Measurements from ENCODE around the gene ODR4. TPM values are rescaled to one million over a fixed set of nuclear protein-coding genes. Genes with fewer than 3 reads are reported as not detected.

The ODR4 gene
- total RNA-seq, 1 donor from 2014 or later = 9.3 TPM

DNA sequence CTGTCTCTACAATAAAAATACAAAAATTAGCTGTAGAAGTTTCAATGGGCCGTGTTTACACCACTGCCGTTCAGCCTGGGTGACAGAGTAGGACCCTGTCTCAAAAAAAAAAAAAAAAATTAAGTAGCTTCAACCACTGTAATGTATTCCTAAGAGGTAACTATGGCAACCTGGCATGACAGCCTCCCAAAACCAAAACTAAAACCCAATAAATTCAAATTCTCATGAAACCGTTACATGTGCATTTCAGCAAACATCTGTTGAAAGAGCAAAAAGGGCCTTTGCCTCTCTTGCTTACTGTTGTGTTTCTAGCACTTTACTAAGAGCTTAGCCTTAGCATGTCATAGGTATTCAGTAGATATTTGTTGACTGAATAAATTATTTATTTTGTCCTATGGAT lies 33.5 kb downstream of the ODR4 start:
- intact Hi-C loops (cut with DNase I) = no loop called here
- no peak for DNase-seq (ENCODE audit: extremely low spot score in 2 of 2)
- Histone ChIP-seq H3K27ac (no peak overlapping the region), H3K27me3 (no peaks in the 10 kb centered on the region), H3K4me1 (no peaks in the 10 kb centered on the region), H3K9me3 (no peaks in the 10 kb centered on the region), H3K4me3 (no peak overlapping the region), H3K36me3 (peaks cover 0 to 26% of the 10 kb centered on the region in 2 donors)
- TF ChIP-seq POLR2A (IDR thresholded peaks at IDR 0.05) = no peak

DNA sequence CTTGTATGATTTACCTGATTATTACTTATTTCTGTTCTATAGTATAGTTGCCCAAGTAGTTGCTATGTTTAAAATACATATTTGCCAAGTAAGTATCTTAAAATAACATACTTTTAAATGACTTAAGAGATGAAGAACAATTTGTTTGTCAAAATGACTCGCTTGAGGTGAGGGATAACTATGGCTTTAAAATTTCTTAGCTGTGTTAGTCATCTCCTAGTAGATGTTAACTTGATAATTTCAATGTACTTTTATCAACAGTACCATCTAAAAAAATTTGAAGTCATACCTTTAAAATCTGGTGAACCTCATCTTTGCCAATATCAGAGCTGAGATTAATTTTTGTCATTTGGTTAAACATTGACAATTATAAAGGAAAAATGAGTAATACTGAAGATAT lies 37.7 kb downstream of the ODR4 start:
- H3K27me3 ChIP-seq = no peaks in the 10 kb centered on the region
- no peaks in the 10 kb centered on the region for H3K4me1 ChIP-seq
- intact Hi-C loops (cut with DNase I) = no loop called here
- H3K4me3 ChIP-seq = no peak overlapping the region
- no peaks in the 10 kb centered on the region for H3K9me3 ChIP-seq
- no peak for DNase-seq (ENCODE audit: extremely low spot score in 2 of 2)
- TF ChIP-seq POLR2AphosphoS5 (IDR thresholded peaks at IDR 0.05; ENCODE audit: insufficient read depth in 1 of 2, low read depth in 1 of 2) (no peak), POLR2A (IDR thresholded peaks at IDR 0.05) (no peak)
- TF ChIP-seq, protein P1, sequence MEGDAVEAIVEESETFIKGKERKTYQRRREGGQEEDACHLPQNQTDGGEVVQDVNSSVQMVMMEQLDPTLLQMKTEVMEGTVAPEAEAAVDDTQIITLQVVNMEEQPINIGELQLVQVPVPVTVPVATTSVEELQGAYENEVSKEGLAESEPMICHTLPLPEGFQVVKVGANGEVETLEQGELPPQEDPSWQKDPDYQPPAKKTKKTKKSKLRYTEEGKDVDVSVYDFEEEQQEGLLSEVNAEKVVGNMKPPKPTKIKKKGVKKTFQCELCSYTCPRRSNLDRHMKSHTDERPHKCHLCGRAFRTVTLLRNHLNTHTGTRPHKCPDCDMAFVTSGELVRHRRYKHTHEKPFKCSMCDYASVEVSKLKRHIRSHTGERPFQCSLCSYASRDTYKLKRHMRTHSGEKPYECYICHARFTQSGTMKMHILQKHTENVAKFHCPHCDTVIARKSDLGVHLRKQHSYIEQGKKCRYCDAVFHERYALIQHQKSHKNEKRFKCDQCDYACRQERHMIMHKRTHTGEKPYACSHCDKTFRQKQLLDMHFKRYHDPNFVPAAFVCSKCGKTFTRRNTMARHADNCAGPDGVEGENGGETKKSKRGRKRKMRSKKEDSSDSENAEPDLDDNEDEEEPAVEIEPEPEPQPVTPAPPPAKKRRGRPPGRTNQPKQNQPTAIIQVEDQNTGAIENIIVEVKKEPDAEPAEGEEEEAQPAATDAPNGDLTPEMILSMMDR (IDR thresholded peaks at IDR 0.05) = no peak
- H3K27ac ChIP-seq = no peak overlapping the region
- H3K36me3 ChIP-seq = peaks cover 0 to 19% of the 10 kb centered on the region in 2 donors

DNA sequence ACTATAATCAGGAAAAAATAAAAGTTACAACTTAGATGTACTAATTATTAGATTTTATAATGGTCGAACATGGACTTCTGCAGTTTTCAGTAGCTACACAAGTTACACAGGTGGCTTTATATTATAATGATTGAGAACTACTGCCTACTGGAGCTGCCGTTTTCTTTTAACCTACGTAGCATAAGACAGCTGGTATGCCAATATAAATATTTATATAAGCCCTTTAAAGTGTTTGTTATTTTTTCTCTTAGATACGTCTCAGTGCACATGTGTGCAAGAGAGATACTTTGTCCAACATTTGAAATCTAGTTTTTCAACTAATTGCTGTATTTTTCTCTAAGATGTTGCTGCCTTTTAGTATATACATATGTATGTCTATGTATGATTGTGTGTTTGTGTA lies 42.9 kb downstream of the ODR4 start:
- intact Hi-C loops (cut with DNase I) = no loop called here
- TF ChIP-seq POLR2AphosphoS5 (IDR thresholded peaks at IDR 0.05; ENCODE audit: insufficient read depth in 1 of 2, low read depth in 1 of 2) (no peak), POLR2A (IDR thresholded peaks at IDR 0.05) (no peak)
- TF ChIP-seq, protein P1 (IDR thresholded peaks at IDR 0.05) = no peak
- no peaks in the 10 kb centered on the region for H3K27me3 ChIP-seq
- H3K27ac ChIP-seq = no peak overlapping the region
- no peak for DNase-seq (ENCODE audit: extremely low spot score in 2 of 2)
- H3K36me3 ChIP-seq = peaks cover 0 to 22% of the 10 kb centered on the region in 2 donors
- H3K9me3 ChIP-seq = no peaks in the 10 kb centered on the region
- no peak overlapping the region for H3K4me3 ChIP-seq
- no peaks in the 10 kb centered on the region for H3K4me1 ChIP-seq

DNA sequence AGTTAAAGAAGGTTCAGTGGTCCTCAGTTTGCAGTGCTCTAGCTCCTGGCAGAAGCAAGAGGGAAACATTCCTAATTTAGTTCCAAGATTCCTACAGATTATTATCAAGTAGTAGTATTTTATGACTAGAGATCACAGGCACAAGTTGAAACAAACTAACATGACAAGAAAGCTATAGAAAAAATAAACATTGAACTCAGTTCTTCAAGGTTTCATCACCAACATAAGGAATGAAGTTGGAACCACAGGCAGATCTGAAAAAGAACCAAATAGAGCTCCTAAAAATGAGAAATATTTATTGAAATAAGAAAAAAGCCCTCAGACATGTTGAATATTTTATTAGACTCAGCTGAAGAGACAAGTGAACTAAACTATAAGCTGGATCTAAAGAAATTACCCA lies 44.7 kb downstream of the ODR4 start:
- no peak for DNase-seq (ENCODE audit: extremely low spot score in 2 of 2)
- intact Hi-C loops (cut with DNase I) = no loop called here
- TF ChIP-seq POLR2A (IDR thresholded peaks at IDR 0.05) = no peak
- TF ChIP-seq, protein P1 (IDR thresholded peaks at IDR 0.05) = no peak
- no peak for TF ChIP-seq POLR2AphosphoS5 (IDR thresholded peaks at IDR 0.05; ENCODE audit: insufficient read depth in 1 of 2, low read depth in 1 of 2)
- H3K4me3 ChIP-seq = no peak overlapping the region
- H3K9me3 ChIP-seq = no peaks in the 10 kb centered on the region
- H3K27me3 ChIP-seq = no peaks in the 10 kb centered on the region
- H3K27ac ChIP-seq = no peak overlapping the region
- no peaks in the 10 kb centered on the region for H3K4me1 ChIP-seq
- peaks cover 0 to 22% of the 10 kb centered on the region in 2 donors for H3K36me3 ChIP-seq

DNA sequence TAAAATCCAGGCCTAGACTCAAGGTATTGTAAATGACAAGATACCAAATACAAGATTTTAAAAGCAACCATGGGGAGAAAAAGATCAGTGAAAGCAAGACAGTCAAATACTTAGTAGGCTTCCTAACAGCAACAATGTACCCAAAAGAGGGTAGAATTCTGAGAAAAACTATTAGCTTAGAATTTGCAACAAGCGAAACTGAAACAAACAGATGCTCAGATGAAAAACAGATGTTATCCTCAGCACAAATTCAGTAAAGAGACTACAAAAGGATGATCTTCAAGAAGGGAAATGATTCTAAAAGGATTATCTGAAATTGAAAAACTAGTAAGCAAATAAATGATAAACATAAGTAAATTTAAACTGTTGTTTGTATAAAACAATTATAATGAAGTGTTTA lies 45.3 kb downstream of the ODR4 start:
- Histone ChIP-seq H3K36me3 (peaks cover 0 to 22% of the 10 kb centered on the region in 2 donors), H3K4me3 (no peak overlapping the region), H3K9me3 (no peaks in the 10 kb centered on the region), H3K4me1 (no peaks in the 10 kb centered on the region), H3K27me3 (no peaks in the 10 kb centered on the region), H3K27ac (no peak overlapping the region)
- intact Hi-C loops (cut with DNase I) = no loop called here
- DNase-seq (ENCODE audit: extremely low spot score in 2 of 2) = no peak
- TF ChIP-seq POLR2AphosphoS5 (IDR thresholded peaks at IDR 0.05; ENCODE audit: insufficient read depth in 1 of 2, low read depth in 1 of 2) (no peak), POLR2A (IDR thresholded peaks at IDR 0.05) (no peak)
- TF ChIP-seq, protein P1 (IDR thresholded peaks at IDR 0.05) = no peak

DNA sequence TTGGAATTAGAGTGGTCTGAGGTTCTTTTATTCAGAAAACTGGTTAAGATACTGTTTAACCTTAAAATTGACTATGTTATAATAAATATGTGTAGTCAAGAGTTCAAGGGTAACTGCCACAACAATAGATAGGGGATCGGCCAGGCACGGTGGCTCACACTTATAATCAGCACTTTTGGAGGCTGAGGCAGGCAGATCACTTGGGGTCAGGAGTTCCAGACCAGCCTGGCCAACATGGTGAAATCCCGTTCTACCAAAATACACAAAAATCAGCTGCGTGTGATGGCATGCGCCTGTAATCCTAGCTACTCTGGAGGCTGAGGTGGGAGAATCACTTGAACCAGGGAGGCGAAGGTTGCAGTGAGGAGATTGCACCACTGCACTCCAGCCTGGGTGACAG lies 45.8 kb downstream of the ODR4 start:
- H3K27me3 ChIP-seq = no peaks in the 10 kb centered on the region
- TF ChIP-seq, protein P1 (IDR thresholded peaks at IDR 0.05) = no peak
- no peak for TF ChIP-seq POLR2A (IDR thresholded peaks at IDR 0.05)
- no peak for TF ChIP-seq POLR2AphosphoS5 (IDR thresholded peaks at IDR 0.05; ENCODE audit: insufficient read depth in 1 of 2, low read depth in 1 of 2)
- DNase-seq (ENCODE audit: extremely low spot score in 2 of 2) = no peak
- intact Hi-C loops (cut with DNase I) = no loop called here
- H3K27ac ChIP-seq = no peak overlapping the region
- H3K4me1 ChIP-seq = no peaks in the 10 kb centered on the region
- H3K9me3 ChIP-seq = no peaks in the 10 kb centered on the region
- H3K4me3 ChIP-seq = no peak overlapping the region
- H3K36me3 ChIP-seq = peaks cover 0 to 22% of the 10 kb centered on the region in 2 donors

Measured in vagina (tissue), 2 donors.